GM21737 (cell line): ENCODE results near the gene TOMM70.
"Not testable (repeated sequence)": the region's sequence is repeated elsewhere in the genome, so short reads cannot be mapped to it uniquely, and the experiment has no call there.

Experiments used
- ATAC-seq: cut with Tn5 transposase; IDR thresholded peaks from one replicate; pipeline ENCODE4 v1.9.1; 2021; ENCODE audit warnings: mild to moderate bottlenecking, moderate library complexity; ENCODE audit not compliant: unreplicated experiment

Gene TOMM70

DNA sequence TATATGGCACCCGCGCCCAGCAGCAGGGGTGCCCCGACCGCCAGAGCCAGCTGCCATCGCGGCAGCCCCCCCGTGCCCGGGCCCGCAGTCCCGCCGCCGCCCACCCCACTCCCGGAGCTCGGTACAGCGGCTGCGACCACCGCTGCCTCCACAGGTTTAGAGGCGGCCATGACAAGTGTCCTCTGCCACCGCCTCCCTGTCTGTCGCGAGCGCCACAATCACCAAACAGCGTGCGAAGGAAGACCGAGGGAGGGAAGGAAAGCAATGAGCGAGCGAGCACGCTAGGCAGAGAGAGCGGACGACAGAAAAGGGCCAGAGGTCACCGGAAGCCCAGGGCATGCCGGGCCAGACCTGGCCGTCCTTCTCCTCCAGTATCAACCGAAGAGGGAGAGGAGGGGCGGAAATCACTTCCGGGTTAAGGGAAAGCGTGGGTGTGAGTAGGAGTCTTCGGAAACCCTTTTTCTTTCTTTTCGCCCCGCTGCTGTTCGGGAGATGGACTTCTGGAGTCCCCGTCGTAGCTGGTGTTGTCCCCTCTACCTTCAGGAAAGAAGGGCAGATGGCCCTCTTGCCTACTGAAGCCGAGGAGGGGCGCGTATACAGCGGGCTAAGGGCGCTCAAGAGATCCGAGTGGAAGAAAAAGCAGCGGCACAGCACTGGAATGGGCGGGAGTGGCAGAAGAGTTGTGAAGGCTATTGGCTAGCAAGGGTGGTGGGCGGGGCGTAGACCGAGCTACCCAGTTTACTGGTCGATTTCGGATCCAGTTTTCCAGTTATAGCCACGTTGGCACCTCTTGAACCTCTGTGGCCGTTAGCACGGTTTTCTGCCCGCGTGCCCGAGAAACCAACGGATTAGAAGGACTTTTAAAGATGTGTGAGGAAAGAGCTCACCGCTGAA is at the start of gene TOMM70, which contains the start of gene LNP1:
TOMM70 (minus strand) TSS at position 310 of the 894 bp plus-strand sequence; CDS start at position 170, 140 bp downstream.
LNP1 (plus strand) TSS at position 760 of the 894 bp plus-strand sequence. CDS start 28,191 bp downstream, outside the sequence.
- peak; percentile 88 for ATAC-seq

DNA sequence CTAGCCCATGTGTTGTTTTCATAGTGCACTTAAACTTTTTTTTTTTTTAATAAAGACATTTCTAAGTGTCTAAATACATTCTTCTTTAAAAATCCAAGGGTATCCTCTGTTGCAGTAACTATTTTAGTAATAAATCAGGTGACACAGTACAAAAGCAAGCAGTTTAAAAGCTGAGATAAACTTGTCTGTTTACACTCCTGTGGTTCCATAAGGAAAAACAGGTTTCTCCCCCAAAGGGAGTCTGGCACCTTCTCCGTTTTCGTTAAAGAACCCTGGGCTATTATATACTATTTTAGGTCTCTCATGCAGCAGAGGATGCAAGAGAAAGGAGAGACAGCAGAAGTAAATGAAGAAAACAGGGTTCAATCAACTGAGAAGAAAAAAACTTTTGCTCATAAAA is 48.3 kb upstream of the TOMM70 start:
- ATAC-seq: no peak

DNA sequence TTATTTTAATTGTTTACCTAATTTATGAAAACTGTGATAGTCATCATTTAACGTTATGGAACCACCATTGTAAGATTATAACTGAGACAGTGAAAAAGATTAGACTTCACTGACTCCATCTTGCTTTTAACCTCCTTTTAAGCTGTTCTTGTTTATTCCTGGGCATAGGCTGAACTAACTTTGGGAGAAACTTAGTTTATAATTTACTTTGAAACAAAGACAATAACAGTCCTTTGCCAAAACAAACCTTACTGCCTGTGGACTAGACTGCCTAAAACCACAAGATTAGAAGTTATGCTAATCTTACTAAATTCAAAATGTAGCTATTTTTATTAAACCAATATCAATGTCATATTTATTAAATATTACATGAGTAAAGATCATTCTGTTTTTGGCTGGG is 47.2 kb upstream of the TOMM70 start:
- no peak for ATAC-seq

DNA sequence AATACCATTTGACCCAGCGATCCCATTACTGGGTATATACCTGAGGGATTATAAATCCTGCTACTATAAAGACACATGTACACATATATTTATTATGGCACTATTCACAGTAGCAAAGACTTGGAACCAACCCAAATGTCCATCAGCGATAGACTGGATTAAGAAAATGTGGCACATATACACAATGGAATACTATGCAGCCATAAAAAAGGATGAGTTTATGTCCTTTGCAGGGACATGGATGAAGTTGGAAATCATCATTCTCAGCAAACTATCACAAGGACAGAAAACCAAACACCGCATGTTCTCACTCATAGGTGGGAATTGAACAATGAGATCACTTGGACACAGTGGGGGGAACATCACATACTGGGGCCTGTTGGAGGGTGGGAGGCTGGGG is 46.2 kb upstream of the TOMM70 start:
- not testable (repeated sequence) for ATAC-seq

DNA sequence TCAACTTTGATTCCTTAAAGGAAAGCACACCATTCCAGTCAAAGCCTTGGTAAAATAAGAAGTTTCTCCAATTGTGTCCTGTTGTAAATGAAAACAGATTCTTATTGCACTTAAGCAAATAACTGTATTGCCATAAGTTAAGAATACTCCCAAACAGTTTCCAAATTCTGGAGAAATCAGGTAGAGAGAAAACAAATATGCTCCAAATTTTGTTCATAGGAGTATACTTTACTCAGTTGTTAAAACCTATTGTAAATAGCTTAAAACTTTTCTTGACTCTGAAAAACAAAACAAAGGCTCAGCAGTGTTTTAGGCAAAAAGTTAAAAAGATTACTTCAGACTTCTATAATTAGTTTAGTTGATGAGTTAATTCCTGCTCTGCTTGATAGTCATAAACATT is 42.8 kb upstream of the TOMM70 start:
- ATAC-seq: no peak

DNA sequence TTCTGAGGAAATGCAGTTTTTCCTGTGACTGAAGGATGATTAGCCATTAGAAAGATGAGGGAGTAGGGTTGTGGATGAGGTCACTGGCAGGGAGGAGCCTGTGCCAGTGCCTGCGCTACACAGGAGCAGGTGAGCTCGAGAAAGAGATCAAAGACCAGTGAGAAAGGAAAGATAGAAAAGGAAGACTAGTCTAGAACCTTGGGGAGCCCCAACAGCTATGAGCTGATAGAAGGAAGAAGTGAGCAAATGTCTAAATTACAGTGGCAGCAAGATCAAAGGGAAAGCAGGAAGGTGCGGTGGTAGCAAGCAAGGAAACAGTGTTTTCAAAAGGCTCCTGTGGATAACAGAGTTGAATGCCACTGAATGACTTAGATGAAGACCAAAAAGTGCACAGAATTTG is 40.0 kb upstream of the TOMM70 start:
- ATAC-seq: no peak

DNA sequence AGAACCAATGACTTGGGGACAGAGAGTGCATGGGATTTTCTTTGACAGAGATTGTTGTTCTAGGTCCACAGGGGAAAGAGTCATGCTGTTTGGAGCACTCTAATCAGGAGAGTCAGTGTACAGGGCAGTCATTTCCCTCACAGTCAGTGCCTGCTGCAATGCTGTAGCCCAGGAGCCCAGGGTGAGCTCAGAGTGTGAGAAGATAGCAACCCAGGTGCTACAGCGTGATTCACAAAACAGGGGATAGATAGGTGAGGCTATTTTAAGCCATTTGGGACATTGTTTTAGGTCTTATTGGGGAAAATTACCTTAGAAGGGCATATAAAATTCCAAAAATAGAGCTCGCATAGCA is 37.7 kb upstream of the TOMM70 start:
- no peak for ATAC-seq

DNA sequence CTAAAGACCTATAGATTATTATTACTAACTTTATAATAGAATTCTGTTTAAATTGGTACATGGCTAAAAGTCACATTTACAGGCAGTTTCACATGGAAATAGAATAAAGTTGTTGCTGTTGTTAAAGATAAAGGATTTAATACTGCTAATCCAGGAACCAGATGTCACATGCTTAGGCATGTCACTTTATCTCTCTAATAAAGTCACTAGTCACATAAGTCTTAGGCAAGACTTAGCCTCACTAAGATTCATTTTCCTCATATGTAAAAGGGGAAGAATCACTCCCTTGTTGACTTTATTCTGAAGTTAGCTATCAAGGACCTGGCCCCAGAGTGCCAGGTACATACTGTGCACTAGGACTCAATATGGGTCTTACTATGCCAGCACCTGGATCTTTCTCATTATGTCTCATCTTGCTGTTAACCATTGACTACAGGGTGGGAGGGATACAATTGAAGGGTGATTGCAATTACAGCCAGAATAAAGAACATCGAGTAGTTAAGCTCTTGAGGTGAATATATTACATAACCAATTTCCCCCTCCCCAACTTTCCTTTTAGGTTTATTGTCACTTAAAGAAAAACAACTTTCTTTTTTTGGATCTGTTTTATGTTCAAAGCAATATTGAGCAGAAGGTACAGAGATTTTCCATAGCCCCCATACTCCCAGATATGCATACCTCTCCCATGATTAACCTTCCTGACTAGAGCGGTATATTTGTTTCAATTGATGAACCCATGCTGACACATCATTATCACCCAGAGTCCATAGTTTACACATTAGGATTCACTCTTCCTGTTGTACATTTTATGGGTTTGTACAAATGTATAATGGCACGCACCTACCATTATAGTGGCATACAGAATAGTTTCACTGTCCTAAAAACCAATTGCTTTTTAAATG is 37.1 kb upstream of the TOMM70 start:
- ATAC-seq: no peak

DNA sequence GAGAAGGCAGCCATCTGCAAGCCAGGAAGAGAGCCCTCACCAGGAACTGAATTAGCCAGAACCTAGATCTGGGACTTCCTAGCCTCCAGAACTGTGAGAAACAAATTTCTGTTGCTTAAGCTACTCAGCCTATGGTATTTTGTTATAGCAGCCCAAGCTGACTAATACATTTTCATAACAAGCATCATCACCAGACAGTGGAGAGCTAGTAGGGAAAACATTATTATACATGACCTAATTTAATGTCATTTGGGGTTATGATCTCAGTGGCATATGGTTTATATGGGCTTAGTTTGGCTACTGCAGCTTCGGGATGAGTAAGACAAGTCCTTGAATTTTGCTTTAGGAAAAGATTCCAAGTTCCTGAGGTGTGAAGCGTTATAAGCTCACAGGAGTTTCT is 36.1 kb upstream of the TOMM70 start:
- ATAC-seq: no peak

DNA sequence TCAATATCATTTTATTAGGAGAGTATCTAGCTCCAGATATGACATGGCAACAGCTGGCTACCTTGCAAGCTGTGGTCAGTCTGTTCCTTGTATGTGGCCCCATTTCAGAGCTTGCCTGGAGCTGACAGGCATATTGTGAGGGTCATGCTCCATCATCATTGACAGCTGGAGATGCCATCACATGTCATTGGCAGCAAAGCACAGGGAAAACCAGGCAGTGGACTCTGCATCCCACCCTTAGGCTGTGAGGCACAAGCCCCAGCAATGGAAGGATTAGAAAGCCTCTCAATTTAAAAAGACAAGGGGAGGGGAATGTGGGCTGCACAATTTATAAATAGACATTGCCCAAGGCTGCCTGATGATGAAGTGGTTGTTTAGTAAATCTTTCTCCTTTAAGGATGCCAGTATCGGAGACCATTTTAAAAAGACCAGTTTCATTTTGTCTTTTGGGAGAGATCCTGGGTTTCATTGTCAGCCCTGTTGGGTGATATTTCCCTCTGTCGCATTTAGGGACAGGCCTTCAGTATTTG is 28.4 kb upstream of the TOMM70 start:
- ATAC-seq: no peak

DNA sequence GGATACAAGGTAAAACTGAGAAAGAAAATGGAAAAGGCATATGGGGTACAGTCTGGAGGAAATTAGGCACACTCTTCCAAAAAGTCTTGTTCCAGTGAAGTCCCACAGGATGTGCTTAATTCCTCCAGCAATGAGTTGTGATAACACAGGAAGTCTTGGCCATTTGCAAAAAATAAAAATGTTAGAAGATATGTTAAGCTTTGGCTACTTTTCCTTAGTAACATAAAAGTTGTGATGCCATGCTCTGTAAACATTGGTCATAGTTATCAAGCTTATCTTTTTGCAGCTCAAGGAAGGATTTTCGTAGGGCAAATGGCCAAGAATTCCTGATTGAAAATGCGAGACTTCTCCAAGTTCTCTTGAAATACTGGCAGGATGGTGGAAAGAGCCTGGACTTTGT is 26.8 kb upstream of the TOMM70 start:
- no peak for ATAC-seq

DNA sequence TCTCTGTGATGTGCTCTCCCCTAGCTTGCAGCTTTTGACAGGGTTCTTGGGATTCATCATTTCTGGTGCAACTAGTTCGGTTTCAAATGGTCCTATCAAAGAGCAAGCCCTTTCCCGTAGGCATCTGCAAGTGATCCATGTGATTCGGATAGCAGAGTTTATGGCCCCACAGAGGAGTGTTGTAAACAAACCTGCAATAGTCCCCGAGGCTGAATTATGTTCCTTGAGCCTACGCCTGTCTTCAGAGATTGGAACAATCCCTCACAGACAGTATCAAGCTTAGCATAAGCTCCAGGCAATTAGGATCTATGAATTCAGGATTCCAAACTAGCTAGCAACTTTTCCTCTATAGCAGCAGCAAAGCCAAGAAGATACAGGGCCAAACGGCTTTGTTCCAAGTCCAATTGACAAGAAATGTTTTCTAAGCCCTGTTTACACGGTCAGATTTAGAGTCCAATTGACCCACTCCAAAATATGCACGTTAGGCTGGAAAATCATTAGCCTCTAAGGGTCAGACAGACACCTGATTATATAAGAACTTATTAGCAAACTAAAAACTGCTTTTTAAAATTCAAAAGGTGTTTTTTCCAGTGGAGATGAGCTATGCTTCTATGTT is 25.3 kb upstream of the TOMM70 start:
- ATAC-seq: no peak

DNA sequence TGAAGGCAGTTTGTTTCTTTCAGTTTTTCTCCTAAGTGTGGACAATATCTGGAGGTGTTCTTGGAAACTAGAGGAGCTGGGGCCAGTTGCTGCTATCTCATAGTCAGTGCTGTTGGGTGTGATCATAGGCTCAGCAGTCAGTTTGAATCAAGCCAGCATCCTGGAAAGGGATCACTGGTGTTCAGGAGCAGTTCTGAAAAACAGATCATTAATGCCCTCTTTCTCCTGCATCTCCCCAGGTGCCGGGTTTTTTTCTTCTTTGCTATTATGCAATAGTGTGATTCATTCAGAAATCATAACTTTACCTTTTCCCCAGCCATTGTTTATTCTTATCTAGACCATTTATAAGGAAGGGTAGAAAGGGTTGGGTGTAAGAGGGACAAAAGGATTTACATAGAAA is 24.4 kb upstream of the TOMM70 start:
- no peak for ATAC-seq

DNA sequence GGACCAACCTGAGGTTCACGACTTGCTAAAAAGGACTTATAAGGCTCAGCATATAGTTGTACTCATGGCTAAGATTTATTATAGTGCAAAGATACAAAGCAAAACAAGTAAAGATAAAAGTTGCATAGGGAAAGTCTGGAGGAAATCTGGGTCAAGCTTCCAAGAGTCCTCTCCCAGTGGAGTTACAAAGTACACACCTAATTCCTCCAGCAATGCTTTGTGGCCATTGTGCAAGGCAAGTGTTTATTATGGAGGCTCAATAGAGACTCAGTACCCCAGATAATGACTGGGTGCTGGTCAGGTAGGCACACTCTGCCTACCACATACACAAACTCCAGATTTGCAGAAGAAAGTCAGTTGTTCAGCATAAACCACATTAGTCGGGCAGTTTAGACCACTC is 23.4 kb upstream of the TOMM70 start:
- no peak for ATAC-seq

DNA sequence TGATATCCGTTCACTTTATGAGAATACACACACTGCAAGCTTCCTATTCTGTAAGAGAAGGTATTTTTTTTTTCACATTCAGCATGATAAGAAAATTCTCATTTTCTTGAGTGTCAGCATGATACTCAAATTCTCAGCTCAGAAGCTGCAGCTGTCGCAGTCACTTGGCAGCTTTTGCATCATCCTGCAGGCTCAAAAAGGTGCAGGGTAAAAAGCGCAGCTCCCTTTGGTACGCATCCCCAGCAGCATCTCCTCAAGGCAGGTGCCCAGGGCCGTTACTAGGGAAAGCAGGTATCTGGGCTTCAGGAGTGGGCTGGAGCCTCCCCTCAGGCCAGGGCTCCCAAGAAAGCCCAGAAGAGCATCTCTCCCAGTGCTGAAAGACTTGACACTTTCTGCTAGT is 22.7 kb upstream of the TOMM70 start:
- no peak for ATAC-seq

DNA sequence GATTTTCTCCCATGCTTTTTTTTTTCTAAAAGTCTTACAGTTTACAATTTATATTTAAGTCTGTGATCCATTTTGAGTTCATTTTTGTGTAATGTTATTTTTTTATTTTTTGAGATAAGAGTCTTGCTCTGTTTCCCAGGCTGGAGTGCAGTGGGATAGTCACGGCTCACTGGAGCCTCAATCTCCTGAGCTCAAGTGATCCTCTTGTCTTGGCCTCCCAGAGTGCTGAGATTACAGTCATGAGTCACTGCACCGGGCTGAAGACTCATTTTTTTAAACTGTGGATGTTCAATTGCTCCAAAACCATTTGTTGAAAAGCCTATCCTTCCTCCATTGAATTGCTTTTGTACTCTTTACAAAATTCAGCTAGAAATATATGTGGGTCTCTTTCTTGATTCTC is 20.0 kb upstream of the TOMM70 start:
- ATAC-seq: no peak

DNA sequence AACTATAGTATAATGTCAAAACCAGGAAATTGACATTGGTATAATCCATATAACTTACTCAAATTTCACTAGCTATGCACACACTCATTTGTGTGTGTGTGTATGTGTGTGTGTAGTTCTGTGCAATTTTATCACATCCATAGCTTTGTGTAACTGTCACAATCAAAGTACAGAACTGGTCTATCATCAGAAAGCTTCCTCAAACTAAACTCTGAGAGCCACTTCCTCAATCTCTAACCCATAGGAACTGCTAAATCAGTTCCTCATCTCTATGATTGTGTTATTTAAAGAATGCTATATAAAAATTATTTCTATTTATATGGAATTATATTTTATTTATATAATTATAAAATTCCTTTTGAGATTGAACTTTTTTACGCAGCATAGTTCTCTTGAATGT is 18.5 kb upstream of the TOMM70 start:
- no peak for ATAC-seq

DNA sequence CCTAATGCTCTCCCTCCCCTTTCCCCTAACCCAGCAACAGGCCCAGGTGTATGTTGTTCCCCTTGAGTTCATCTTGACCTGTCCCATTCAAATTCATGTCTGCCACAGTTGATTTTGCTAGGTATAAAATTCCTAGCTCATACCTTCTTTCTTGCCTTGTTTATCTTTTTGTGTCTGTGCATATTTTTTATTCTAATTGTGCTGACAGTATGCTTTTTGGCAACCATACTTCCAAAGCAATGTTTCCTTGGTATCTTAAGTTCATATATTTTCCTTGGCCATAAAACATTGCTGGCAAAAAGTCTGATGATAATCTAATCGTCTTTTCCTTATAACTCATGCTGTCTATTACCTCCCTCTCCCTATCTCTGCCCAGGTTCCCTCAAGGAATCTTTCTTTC is 16.0 kb upstream of the TOMM70 start:
- ATAC-seq: no peak

DNA sequence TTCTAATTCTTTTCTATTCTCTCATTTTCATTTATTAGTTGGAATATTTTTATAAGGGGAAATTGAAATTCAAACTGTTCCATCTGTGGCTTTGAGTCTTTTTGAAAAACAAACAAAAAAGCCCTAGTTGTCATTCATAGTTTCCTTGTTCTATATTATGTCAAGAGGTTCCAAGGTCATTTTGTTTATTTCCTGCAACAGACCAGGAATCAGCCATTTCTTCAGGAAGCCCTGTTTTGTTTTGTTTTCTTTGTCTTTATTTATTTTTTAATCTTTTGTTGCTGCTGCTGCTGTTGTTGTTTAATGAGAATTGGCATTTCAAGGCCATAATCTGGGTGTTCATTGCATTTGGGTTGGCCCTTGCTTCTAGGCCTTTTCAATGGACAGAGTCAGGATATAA is 15.3 kb upstream of the TOMM70 start:
- ATAC-seq: no peak

DNA sequence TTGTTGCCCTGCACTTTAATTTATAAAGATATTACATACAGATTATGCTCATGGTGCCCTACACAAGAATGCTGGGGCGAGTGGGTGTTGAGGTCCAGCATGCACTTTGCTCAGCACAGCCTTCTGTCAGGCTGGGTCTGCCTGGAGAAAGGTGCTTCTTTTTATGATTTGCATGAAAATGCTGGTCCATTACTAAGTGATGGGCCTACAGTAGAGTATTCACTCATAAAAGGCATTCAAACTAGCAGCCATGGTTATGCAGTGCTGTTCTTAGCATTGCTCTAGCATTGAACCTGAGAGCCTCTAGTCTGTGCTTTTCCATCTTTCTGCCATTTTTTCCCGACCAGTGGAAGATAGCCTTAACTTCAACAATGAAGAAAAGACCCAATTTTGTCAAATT is 12.7 kb upstream of the TOMM70 start:
- ATAC-seq: no peak

DNA sequence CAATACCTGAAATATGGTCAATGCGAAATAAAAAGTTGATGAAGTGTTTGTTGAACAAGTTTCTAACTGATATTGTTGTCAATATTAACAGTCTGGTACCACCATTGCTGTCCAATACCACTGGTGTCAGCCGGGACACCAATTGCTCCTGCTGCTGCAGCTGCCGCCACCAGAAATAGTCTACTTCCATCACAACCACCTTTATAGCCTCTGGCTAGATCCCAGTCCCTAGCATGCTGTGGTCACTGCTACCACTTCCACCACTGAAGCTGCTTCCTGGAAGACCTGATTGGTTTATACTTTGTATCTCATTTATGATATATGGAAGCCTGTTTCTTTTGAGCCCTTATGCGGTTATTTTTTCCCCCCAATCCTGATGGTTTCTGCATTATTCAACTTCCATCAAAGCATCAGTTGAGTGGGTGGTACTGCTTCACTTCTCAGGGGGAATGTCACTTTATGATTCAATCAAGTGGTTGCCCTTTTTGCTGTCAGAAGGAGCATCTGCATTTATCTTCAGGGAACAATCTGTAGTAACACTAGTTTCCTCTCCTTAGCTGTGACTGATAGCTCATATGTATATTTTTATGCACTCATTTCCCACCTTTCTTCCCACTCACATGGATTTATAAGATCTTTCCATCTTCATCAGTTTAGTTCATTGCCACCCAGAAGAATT is 12.2 kb upstream of the TOMM70 start:
- ATAC-seq: no peak
